IMR-90 (cell line): ENCODE measurements around the gene HCN3. TPM values are rescaled to one million over a fixed set of nuclear protein-coding genes. Genes with fewer than 3 reads are reported as not detected.

Experiments
- ATAC-seq: fragments of 200-7000 bp; cut with Tn5 transposase; 2 replicates; pipeline ENCODE4 v1.9.1; 2020; ENCODE audit warnings: low read depth, mild to moderate bottlenecking, moderate library complexity
- BruUV-seq: library from RNA; stranded (reverse); fragments of 400-500 nt; replicated peaks from 2 replicates; lab custom pipeline; 2021; lab: Mats Ljungman, UMichigan
- CTCF ChIA-PET: fragments of 300-600 bp; formaldehyde crosslinking; extraction: SDS; loops from one replicate; lab custom pipeline; 2021; ENCODE audit warnings: antibody characterized with exemption; lab: Yijun Ruan, JAX
- POLR2A ChIA-PET: fragments of 300-600 bp; sonication (Branson Sonifier 250); formaldehyde crosslinking; loops from one replicate; lab custom pipeline; 2022; ENCODE audit warnings: antibody characterized with exemption; ENCODE audit not compliant: unreplicated experiment; lab: Charles Lee
- DNase-seq: peaks from one replicate; pipeline ENCODE4 v3.0.0; 2013
- H2AFZ ChIP-seq: replicated peaks from 2 replicates; pipeline ENCODE3; 2013; ENCODE audit warnings: low read length, mild to moderate bottlenecking; ENCODE audit not compliant: poor library complexity
- H2AK5ac ChIP-seq: 2 replicates; pipeline ENCODE4 v1.6.1; 2013; ENCODE audit warnings: low read depth, low read length, inconsistent platforms
- H2AK9ac ChIP-seq: replicated peaks from 2 replicates; pipeline ENCODE3; 2013; ENCODE audit warnings: mild to moderate bottlenecking, low read depth, low read length, moderate library complexity; ENCODE audit not compliant: poor library complexity
- H2BK120ac ChIP-seq: 2 replicates; pipeline ENCODE4 v1.6.1; 2013; ENCODE audit warnings: low read depth, low read length, inconsistent platforms
- H2BK15ac ChIP-seq: 3 replicates; pipeline ENCODE4 v1.6.1; 2013; ENCODE audit warnings: low read depth, low read length, inconsistent platforms
- H2BK20ac ChIP-seq: 2 replicates; pipeline ENCODE4 v1.6.1; 2013; ENCODE audit warnings: low read depth, mild to moderate bottlenecking, inconsistent platforms, low read length, moderate library complexity
- H2BK5ac ChIP-seq: 2 replicates; pipeline ENCODE4 v1.6.1; 2013; ENCODE audit warnings: mild to moderate bottlenecking, low read depth, low read length, inconsistent platforms; ENCODE audit not compliant: poor library complexity, severe bottlenecking
- H3K14ac ChIP-seq: replicated peaks from 2 replicates; pipeline ENCODE4 v1.6.1; 2013; ENCODE audit warnings: low read depth, low read length, inconsistent platforms
- H3K18ac ChIP-seq: 2 replicates; pipeline ENCODE4 v1.6.1; 2013; ENCODE audit warnings: low read depth, low read length, control low read depth
- H3K23ac ChIP-seq: 2 replicates; pipeline ENCODE4 v1.6.1; 2013; ENCODE audit warnings: low read depth, low read length, inconsistent platforms
- H3K27ac ChIP-seq: 2 replicates; pipeline ENCODE4 v1.5.1; 2013; ENCODE audit warnings: mild to moderate bottlenecking, control low read depth, low read length; ENCODE audit not compliant: insufficient read depth
- H3K27me3 ChIP-seq: 2 replicates; pipeline ENCODE4 v1.6.1; 2013; ENCODE audit warnings: low read length; ENCODE audit not compliant: control insufficient read depth, insufficient read depth
- H3K36me3 ChIP-seq: 2 replicates; pipeline ENCODE4 v1.6.1; 2013; ENCODE audit warnings: low read length, mixed read lengths; ENCODE audit not compliant: control insufficient read depth, insufficient read depth
- H3K4ac ChIP-seq: 2 replicates; pipeline ENCODE4 v1.6.1; 2013; ENCODE audit warnings: low read depth, low read length, inconsistent platforms
- H3K4me1 ChIP-seq: 2 replicates; pipeline ENCODE4 v1.6.1; 2013; ENCODE audit warnings: low read length, mixed read lengths; ENCODE audit not compliant: control insufficient read depth, insufficient read depth
- H3K4me2 ChIP-seq: 2 replicates; pipeline ENCODE4 v1.6.1; 2013; ENCODE audit warnings: low read depth, mild to moderate bottlenecking, control low read depth, low read length, moderate library complexity
- H3K4me3 ChIP-seq: 2 replicates; pipeline ENCODE4 v1.5.1; 2013; ENCODE audit warnings: low read depth, mild to moderate bottlenecking, control low read depth, low read length, moderate library complexity; ENCODE audit not compliant: insufficient read depth
- H3K56ac ChIP-seq: 2 replicates; pipeline ENCODE4 v1.6.1; 2013; ENCODE audit warnings: low read length, inconsistent platforms; ENCODE audit not compliant: insufficient read depth; ENCODE audit errors: extremely low read depth
- H3K79me1 ChIP-seq, 2 experiments: 2 replicates each; pipeline ENCODE4 v1.6.1; 2013; ENCODE audit warnings: low read length in 2 of 2, inconsistent platforms in 1 of 2, low read depth in 1 of 2
- H3K9ac ChIP-seq: 2 replicates; pipeline ENCODE4 v1.6.1; 2013; ENCODE audit warnings: low read depth, low read length, control low read depth
- H3K9me1 ChIP-seq: 2 replicates; pipeline ENCODE4 v1.6.1; 2013; ENCODE audit warnings: low read length, inconsistent platforms; ENCODE audit not compliant: insufficient read depth
- H3K9me3 ChIP-seq: 2 replicates; pipeline ENCODE4 v1.6.1; 2013; ENCODE audit warnings: low read length; ENCODE audit not compliant: control insufficient read depth, insufficient read depth
- H4K20me1 ChIP-seq: 2 replicates; pipeline ENCODE4 v1.6.1; 2013; ENCODE audit warnings: low read length, inconsistent platforms; ENCODE audit not compliant: insufficient read depth
- H4K5ac ChIP-seq: 2 replicates; pipeline ENCODE4 v1.6.1; 2013; ENCODE audit warnings: mild to moderate bottlenecking, low read depth, low read length, control low read depth
- H4K8ac ChIP-seq, 2 experiments: 2 replicates each; pipeline ENCODE4 v1.6.1; 2013; ENCODE audit warnings: low read depth in 2 of 2, low read length in 2 of 2, control low read depth in 1 of 2, inconsistent platforms in 1 of 2
- H4K91ac ChIP-seq: 2 replicates; pipeline ENCODE4 v1.6.1; 2013; ENCODE audit warnings: low read depth, low read length, inconsistent platforms; ENCODE audit not compliant: insufficient read depth
- BHLHE40 ChIP-seq: fragments of 150-350 bp; IDR thresholded peaks from 2 replicates; pipeline ENCODE4 v1.6.1; 2016; ENCODE audit warnings: mild to moderate bottlenecking, low read depth, low read length
- CEBPB ChIP-seq: IDR thresholded peaks from 2 replicates; pipeline ENCODE4 v1.6.1; 2012; ENCODE audit warnings: low read depth, low read length, improper control_type of control experiment
- CHD1 ChIP-seq: IDR thresholded peaks from 2 replicates; pipeline ENCODE4 v1.6.1; 2012; ENCODE audit warnings: low read depth, low read length, improper control_type of control experiment
- CTCF ChIP-seq: conservative IDR thresholded peaks from 2 replicates; pipeline ENCODE4 v1.5.1; 2012; ENCODE audit warnings: mild to moderate bottlenecking, low read depth, low read length, improper control_type of control experiment
- ELK1 ChIP-seq: fragments of 150-350 bp; IDR thresholded peaks from 2 replicates; pipeline ENCODE4 v1.6.1; 2016; ENCODE audit warnings: low read depth, mild to moderate bottlenecking, low read length, moderate library complexity, borderline replicate concordance
- FOS ChIP-seq: fragments of 150-350 bp; IDR thresholded peaks from 2 replicates; pipeline ENCODE4 v1.6.1; 2016; ENCODE audit warnings: low read depth, low read length
- MAFK ChIP-seq: IDR thresholded peaks from 2 replicates; pipeline ENCODE4 v1.6.1; 2012; ENCODE audit warnings: low read depth, low read length, improper control_type of control experiment
- MAZ ChIP-seq: IDR thresholded peaks from 2 replicates; pipeline ENCODE4 v1.6.1; 2012; ENCODE audit warnings: low read depth, mild to moderate bottlenecking, low read length, improper control_type of control experiment, moderate library complexity, borderline replicate concordance
- MXI1 ChIP-seq: IDR thresholded peaks from 2 replicates; pipeline ENCODE4 v1.6.1; 2012; ENCODE audit warnings: low read depth, mild to moderate bottlenecking, low read length, moderate library complexity, borderline replicate concordance
- NFE2L2 ChIP-seq: fragments of 150-350 bp; IDR thresholded peaks from 2 replicates; pipeline ENCODE4 v1.6.1; 2016; ENCODE audit warnings: low read depth, mild to moderate bottlenecking, low read length
- POLR2A ChIP-seq: IDR thresholded peaks from 2 replicates; pipeline ENCODE4 v1.6.1; 2012; ENCODE audit warnings: mild to moderate bottlenecking, low read depth, low read length
- RAD21 ChIP-seq: IDR thresholded peaks from 2 replicates; pipeline ENCODE4 v1.6.1; 2012; ENCODE audit warnings: low read length, improper control_type of control experiment
- RCOR1 ChIP-seq: IDR thresholded peaks from 2 replicates; pipeline ENCODE4 v1.6.1; 2012; ENCODE audit warnings: mild to moderate bottlenecking, low read length, improper control_type of control experiment; ENCODE audit not compliant: insufficient replicate concordance
- RFX5 ChIP-seq: IDR thresholded peaks from 2 replicates; pipeline ENCODE4 v1.8.0; 2012; ENCODE audit warnings: low read depth, mild to moderate bottlenecking, low read length, moderate library complexity
- SMC3 ChIP-seq: fragments of 150-350 bp; IDR thresholded peaks from 2 replicates; pipeline ENCODE4 v1.6.1; 2016; ENCODE audit warnings: low read depth, mild to moderate bottlenecking, antibody characterized with exemption, low read length, moderate library complexity
- WGBS, 2 experiments: methylation state at CpG; one replicate each; pipeline versions ENCODE4 v1.1.5 to v1.1.7; 2013; ENCODE audit warnings: missing lambda C conversion rate in 2 of 2; ENCODE audit not compliant: insufficient read length in 1 of 2; ENCODE audit errors: extremely low coverage in 2 of 2; 5-methylcytosine and 5-hydroxymethylcytosine counted together
- dilution Hi-C: fragments of 300-500 bp; cut with HindIII; formaldehyde crosslinking; loops from one replicate; pipeline ENCODE4 v1.14.3; 2018; ENCODE audit warnings: low sequenced_read_pairs; ENCODE audit not compliant: unreplicated experiment
- in situ Hi-C: fragments of 300-500 bp; cut with MboI; formaldehyde crosslinking; loops from 3 replicates; pipeline ENCODE4 v1.14.3; 2019; ENCODE audit warnings: low sequenced_read_pairs, inconsistent platforms, mixed read lengths
- intact Hi-C: fragments of 100-400 bp; cut with micrococcal nuclease; formaldehyde crosslinking; loops from 2 replicates; pipeline ENCODE4 v1.10.0; 2022
- polyA plus RNA-seq, 3 experiments: library from polyadenylated mRNA; depleted of rRNA; stranded (reverse); fragments of >200 nt; gene quantifications; 2 replicates each; pipeline ENCODE4 v1.2.3, GENCODE V29; 2012; ENCODE audit warnings: low replicate concordance in 1 of 3
- total RNA-seq: library from RNA; depleted of rRNA; stranded (reverse); fragments of >200 nt; gene quantifications from 2 replicates; pipeline ENCODE4 v1.2.3, GENCODE V29; 2012
- TF ChIP-seq, protein P1 (sequence below): fragments of 150-350 bp; IDR thresholded peaks from 2 replicates; pipeline ENCODE4 v1.6.1; 2017; ENCODE audit warnings: mild to moderate bottlenecking, antibody characterized with exemption, low read length, low read depth

The HCN3 gene
- total and polyA plus RNA-seq, 2 of the 4 experiments (the other 2 are of a cell fraction) = 0.36 to 2.7 TPM

- Histone ChIP-seq H3K4me2 (no peak overlapping the region), H3K18ac (no peak overlapping the region), H4K20me1 (no peaks in the 10 kb centered on the region), H2BK15ac (no peak overlapping the region), H3K27ac (no peak overlapping the region), H2AFZ (no peak overlapping the region), H3K79me1 (no peaks in the 10 kb centered on the region), H3K9ac (no peak overlapping the region), H2BK20ac (no peak overlapping the region), H3K9me3 (no peaks in the 10 kb centered on the region), H3K4me1 (no peaks in the 10 kb centered on the region), H3K23ac (no peak overlapping the region), H2BK120ac (no peak overlapping the region), H3K9me1 (0 out of 2 replicates have a peak, but pooled peaks cover 3% of the 10 kb centered on the region), H2BK5ac (no peak overlapping the region), H3K56ac (no peak overlapping the region), H3K4ac (no peak overlapping the region), H3K36me3 (no peaks in the 10 kb centered on the region), H4K8ac (no peak overlapping the region), H3K27me3 (peaks cover 15% of the 10 kb centered on the region), H4K5ac (no peak overlapping the region), H2AK5ac (no peak overlapping the region), H3K4me3 (no peak overlapping the region), H2AK9ac (no peak overlapping the region), H3K14ac (no peak overlapping the region), H4K91ac (no peak overlapping the region)
- ChIA-PET CTCF (no interaction called here), POLR2A (no interaction called here)
- 96% methylated on average over 7 of the region's 21 CpGs; no CpG with 5 or more reads in 1 of the 2 experiments for WGBS, 2 experiments
- in situ Hi-C loops = no loop called here
- TF ChIP-seq BHLHE40 = no peak
- no peak for TF ChIP-seq ELK1
- no peak for TF ChIP-seq SMC3
- TF ChIP-seq CHD1 = no peak
- no peak for TF ChIP-seq RCOR1
- no peak for TF ChIP-seq POLR2A
- no peak for TF ChIP-seq MAZ
- no peak for TF ChIP-seq FOS
- TF ChIP-seq RAD21 = no peak
- no peak for TF ChIP-seq NFE2L2
- no peak for TF ChIP-seq RFX5
- TF ChIP-seq MXI1 = no peak
- no peak for TF ChIP-seq MAFK
- TF ChIP-seq CTCF = no peak
- TF ChIP-seq, protein P1, sequence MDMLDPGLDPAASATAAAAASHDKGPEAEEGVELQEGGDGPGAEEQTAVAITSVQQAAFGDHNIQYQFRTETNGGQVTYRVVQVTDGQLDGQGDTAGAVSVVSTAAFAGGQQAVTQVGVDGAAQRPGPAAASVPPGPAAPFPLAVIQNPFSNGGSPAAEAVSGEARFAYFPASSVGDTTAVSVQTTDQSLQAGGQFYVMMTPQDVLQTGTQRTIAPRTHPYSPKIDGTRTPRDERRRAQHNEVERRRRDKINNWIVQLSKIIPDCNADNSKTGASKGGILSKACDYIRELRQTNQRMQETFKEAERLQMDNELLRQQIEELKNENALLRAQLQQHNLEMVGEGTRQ = no peak
- no peak for TF ChIP-seq CEBPB
- ATAC-seq = no peak
- intact Hi-C loops = no loop called here
- dilution Hi-C loops = no loop called here
- no TSS peak for BruUV-seq
- no peak for DNase-seq
These were observed 10.8 kb downstream of the HCN3 start for GRCh38 chr1:155287987-155288543.
